CD14-positive monocyte (primary cell): Measurements from ENCODE around the gene MTUS2. TPM values are rescaled to one million over a fixed set of nuclear protein-coding genes. Genes with fewer than 3 reads are reported as not detected.
A peak's percentile ranks its signal among the peaks of the same experiment; 100 is the strongest.

Source experiments
- DNase-seq, 3 donors: peaks; one replicate each; pipeline ENCODE4 v3.0.0-alpha.2; 2011 to 2022
- H2AFZ ChIP-seq: 2 replicates; pipeline ENCODE4 v1.6.0; 2012; ENCODE audit warnings: mild to moderate bottlenecking, low read depth, low read length, inconsistent platforms; ENCODE audit not compliant: insufficient read depth, poor library complexity, severe bottlenecking
- H3K27ac ChIP-seq, 2 donors: 1 replicate in 1 of 2; 2 replicates in 1 of 2; pipeline ENCODE4 v1.5.1; 2012 to 2013; ENCODE audit warnings: low read length in 2 of 2, control low read depth in 1 of 2, inconsistent platforms in 1 of 2, low read depth in 1 of 2, mild to moderate bottlenecking in 1 of 2
- H3K27me3 ChIP-seq, 2 donors: one replicate each; pipeline versions ENCODE4 v1.6.0 to v1.6.1; 2011 to 2013; ENCODE audit warnings: low read length in 2 of 2; ENCODE audit not compliant: control insufficient read depth in 2 of 2, insufficient read depth in 2 of 2
- H3K36me3 ChIP-seq, 2 donors: replicated peaks in 1 of 2; 1 replicate in 1 of 2; 2 replicates in 1 of 2; pipeline versions ENCODE4 v1.5.1 to v1.6.1; 2012 to 2013; ENCODE audit warnings: low read length in 2 of 2, control low read depth in 1 of 2, inconsistent platforms in 1 of 2, mild to moderate bottlenecking in 1 of 2; ENCODE audit not compliant: insufficient read depth in 2 of 2, control insufficient read depth in 1 of 2
- H3K4me1 ChIP-seq, 2 donors: 1 replicate in 1 of 2; 2 replicates in 1 of 2; pipeline versions ENCODE4 v1.5.1 to v1.6.1; 2012 to 2013; ENCODE audit warnings: low read length in 2 of 2, control low read depth in 1 of 2, inconsistent platforms in 1 of 2, mild to moderate bottlenecking in 1 of 2, moderate library complexity in 1 of 2; ENCODE audit not compliant: insufficient read depth in 2 of 2, control insufficient read depth in 1 of 2
- H3K4me2 ChIP-seq: replicated peaks from 2 replicates; pipeline ENCODE3; 2012; ENCODE audit warnings: low read length, moderate library complexity, mild to moderate bottlenecking; ENCODE audit not compliant: poor library complexity, severe bottlenecking; ENCODE audit errors: extremely low read depth
- H3K4me3 ChIP-seq, 3 experiments: fragments of 200-600 bp in 1 of 3; sonication (generic) in 1 of 3; replicated peaks in 1 of 3; 1 replicate in 2 of 3; 2 replicates in 1 of 3; pipeline ENCODE4 v1.5.1; 2011 to 2013; ENCODE audit warnings: low read length in 3 of 3, mild to moderate bottlenecking in 3 of 3, control low read depth in 2 of 3, low read depth in 2 of 3, inconsistent platforms in 1 of 3, moderate library complexity in 1 of 3
- H3K79me2 ChIP-seq: 2 replicates; pipeline ENCODE4 v1.6.0; 2012; ENCODE audit warnings: mild to moderate bottlenecking, control low read depth, inconsistent platforms, low read length, moderate library complexity; ENCODE audit not compliant: insufficient read depth
- H3K9ac ChIP-seq: 2 replicates; pipeline ENCODE4 v1.6.0; 2017; ENCODE audit warnings: low read length, mild to moderate bottlenecking; ENCODE audit not compliant: insufficient read depth, poor library complexity, severe bottlenecking
- H3K9me3 ChIP-seq, 2 donors: replicated peaks in 1 of 2; 1 replicate in 1 of 2; 2 replicates in 1 of 2; pipeline versions ENCODE4 v1.5.1 to v1.6.1; 2012 to 2013; ENCODE audit warnings: low read length in 2 of 2, control low read depth in 1 of 2; ENCODE audit not compliant: control insufficient read depth in 1 of 2, insufficient read depth in 1 of 2
- H4K20me1 ChIP-seq: 2 replicates; pipeline ENCODE4 v1.6.0; 2012; ENCODE audit warnings: mild to moderate bottlenecking, low read length, control low read depth, moderate library complexity; ENCODE audit not compliant: insufficient read depth
- H3K27ac Mint-ChIP-seq, 7 donors: one replicate each; pipeline ENCODE4 v1.8.0; 2020; ENCODE audit warnings: mild to moderate bottlenecking in 7 of 7, mixed read lengths in 7 of 7, moderate library complexity in 6 of 7, inconsistent platforms in 2 of 7
- H3K27me3 Mint-ChIP-seq, 3 donors: one replicate each; pipeline ENCODE4 v1.8.0; 2021 to 2022; ENCODE audit warnings: low read depth in 3 of 3, mild to moderate bottlenecking in 3 of 3, mixed read lengths in 3 of 3, moderate library complexity in 3 of 3, inconsistent platforms in 1 of 3
- H3K36me3 Mint-ChIP-seq, 2 donors: one replicate each; pipeline ENCODE4 v1.8.0; 2020; ENCODE audit warnings: mixed read lengths in 2 of 2, inconsistent platforms in 1 of 2, mild to moderate bottlenecking in 1 of 2
- H3K4me1 Mint-ChIP-seq: one replicate; pipeline ENCODE4 v1.8.0; 2020; ENCODE audit warnings: mild to moderate bottlenecking, mixed read lengths
- H3K4me3 Mint-ChIP-seq, 2 donors: one replicate each; pipeline ENCODE4 v1.8.0; 2020; ENCODE audit warnings: mild to moderate bottlenecking in 2 of 2, mixed read lengths in 2 of 2, moderate library complexity in 1 of 2
- H3K9me3 Mint-ChIP-seq, 7 donors: one replicate each; pipeline ENCODE4 v1.8.0; 2020 to 2022; ENCODE audit warnings: mixed read lengths in 7 of 7, mild to moderate bottlenecking in 6 of 7, moderate library complexity in 6 of 7, inconsistent platforms in 2 of 7
- WGBS: methylation state at CpG from one replicate; pipeline ENCODE4 v1.1.5; 2013; ENCODE audit warnings: missing lambda C conversion rate; ENCODE audit not compliant: insufficient coverage; 5-methylcytosine and 5-hydroxymethylcytosine counted together
- intact Hi-C, 2 donors: fragments of 100-400 bp; cut with micrococcal nuclease; formaldehyde crosslinking; loops; one replicate each; pipeline versions ENCODE4 v1.15.0 to v1.15.1; 2023
- polyA plus RNA-seq, 3 donors: library from polyadenylated mRNA; depleted of rRNA in 1 of 3; unstranded in 2 of 3; stranded (reverse) in 1 of 3; fragments of 300-500 nt in 2 of 3; fragments of >200 nt in 1 of 3; fragmentation: Illumina TruSeq in 2 of 3; gene quantifications; 1 replicate in 2 of 3; 2 replicates in 1 of 3; pipeline ENCODE4 v1.2.3, GENCODE V29; 2012 to 2021
- TF ChIP-seq, protein P1 (sequence below): fragments of 200-600 bp; IDR thresholded peaks from one replicate; pipeline ENCODE4 v1.8.0; 2022; ENCODE audit warnings: antibody characterized with exemption, mild to moderate bottlenecking

The MTUS2 gene
- polyA plus RNA-seq, 3 donors = 0.04 TPM; not detected in 2

DNA sequence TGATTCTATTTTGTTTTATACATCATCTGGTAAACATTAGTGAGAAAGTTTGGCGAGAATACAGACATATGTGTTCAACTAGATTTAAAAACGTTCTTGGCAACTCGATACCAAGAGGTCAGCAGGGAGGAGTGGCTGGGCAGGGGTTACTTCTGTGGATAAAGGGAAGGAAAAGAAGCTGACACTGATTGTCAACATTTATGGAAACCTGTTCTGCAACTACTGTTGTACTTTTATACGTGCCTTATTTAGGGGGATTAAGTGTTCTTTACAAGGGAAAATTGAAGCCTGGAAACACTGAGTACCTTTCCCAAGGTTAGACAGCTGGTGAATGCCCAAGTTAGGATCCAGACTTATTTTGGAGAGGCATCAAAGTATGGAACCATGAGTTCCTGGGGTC is 65.0 kb downstream of the MTUS2 start:
- Histone ChIP-seq H3K9me3 (peaks cover 0 to 8% of the 10 kb centered on the region in 2 donors), H3K9ac (no peak overlapping the region), H2AFZ (no peak overlapping the region), H3K4me2 (no peak overlapping the region), H3K27me3 (no peaks in the 10 kb centered on the region), H3K27ac (no peak overlapping the region), H3K4me3 (no peak overlapping the region), H4K20me1 (no peaks in the 10 kb centered on the region), H3K36me3 (no peaks in the 10 kb centered on the region), H3K79me2 (no peaks in the 10 kb centered on the region), H3K4me1 (no peaks in the 10 kb centered on the region)
- WGBS = 83% methylated on average over 1 of the region's 4 CpGs
- Mint-ChIP-seq H3K4me1 (no peaks in the 10 kb centered on the region), H3K36me3 (no peaks in the 10 kb centered on the region), H3K27ac (no peak overlapping the region), H3K27me3 (no peaks in the 10 kb centered on the region), H3K4me3 (no peak overlapping the region), H3K9me3 (peaks cover 0 to 9% (median 2%) of the 10 kb centered on the region in 7 donors)
- DNase-seq = no peak
- TF ChIP-seq, protein P1, sequence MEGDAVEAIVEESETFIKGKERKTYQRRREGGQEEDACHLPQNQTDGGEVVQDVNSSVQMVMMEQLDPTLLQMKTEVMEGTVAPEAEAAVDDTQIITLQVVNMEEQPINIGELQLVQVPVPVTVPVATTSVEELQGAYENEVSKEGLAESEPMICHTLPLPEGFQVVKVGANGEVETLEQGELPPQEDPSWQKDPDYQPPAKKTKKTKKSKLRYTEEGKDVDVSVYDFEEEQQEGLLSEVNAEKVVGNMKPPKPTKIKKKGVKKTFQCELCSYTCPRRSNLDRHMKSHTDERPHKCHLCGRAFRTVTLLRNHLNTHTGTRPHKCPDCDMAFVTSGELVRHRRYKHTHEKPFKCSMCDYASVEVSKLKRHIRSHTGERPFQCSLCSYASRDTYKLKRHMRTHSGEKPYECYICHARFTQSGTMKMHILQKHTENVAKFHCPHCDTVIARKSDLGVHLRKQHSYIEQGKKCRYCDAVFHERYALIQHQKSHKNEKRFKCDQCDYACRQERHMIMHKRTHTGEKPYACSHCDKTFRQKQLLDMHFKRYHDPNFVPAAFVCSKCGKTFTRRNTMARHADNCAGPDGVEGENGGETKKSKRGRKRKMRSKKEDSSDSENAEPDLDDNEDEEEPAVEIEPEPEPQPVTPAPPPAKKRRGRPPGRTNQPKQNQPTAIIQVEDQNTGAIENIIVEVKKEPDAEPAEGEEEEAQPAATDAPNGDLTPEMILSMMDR = no peak
- intact Hi-C loops = no loop called here

- TF ChIP-seq, protein P1 = no peak
- Histone ChIP-seq H2AFZ (no peak overlapping the region), H4K20me1 (no peaks in the 10 kb centered on the region), H3K27ac (no peak overlapping the region), H3K4me1 (no peaks in the 10 kb centered on the region), H3K9me3 (no peaks in the 10 kb centered on the region), H3K4me3 (no peak overlapping the region), H3K79me2 (no peaks in the 10 kb centered on the region), H3K27me3 (no peaks in the 10 kb centered on the region), H3K36me3 (no peaks in the 10 kb centered on the region), H3K4me2 (no peak overlapping the region), H3K9ac (no peak overlapping the region)
- H3K36me3 Mint-ChIP-seq = no peaks in the 10 kb centered on the region
- WGBS = 50% methylated on average over 2 of the region's 6 CpGs
- DNase-seq = no peak
- peaks cover 0 to 6% (median 0%) of the 10 kb centered on the region in 7 donors for H3K9me3 Mint-ChIP-seq
- H3K27me3 Mint-ChIP-seq = peaks cover 0 to 2% (median 0%) of the 10 kb centered on the region in 3 donors
- no peak overlapping the region for H3K4me3 Mint-ChIP-seq
- no peaks in the 10 kb centered on the region for H3K4me1 Mint-ChIP-seq
- intact Hi-C loops = no loop called here
- peak overlapping the region in 1 of 7 donors; percentile 15 for H3K27ac Mint-ChIP-seq
Observed at GRCh38 chr13:28889086-28889732, 69.1 kb downstream of the MTUS2 start.
